ENCODE results near the gene RAB3IL1. TPM values are rescaled to one million over a fixed set of nuclear protein-coding genes. Genes with fewer than 3 reads are reported as not detected.

The RAB3IL1 gene
- total RNA-seq, 2 donors from 2014 or later, result 9.7 to 14.9 TPM

DNA sequence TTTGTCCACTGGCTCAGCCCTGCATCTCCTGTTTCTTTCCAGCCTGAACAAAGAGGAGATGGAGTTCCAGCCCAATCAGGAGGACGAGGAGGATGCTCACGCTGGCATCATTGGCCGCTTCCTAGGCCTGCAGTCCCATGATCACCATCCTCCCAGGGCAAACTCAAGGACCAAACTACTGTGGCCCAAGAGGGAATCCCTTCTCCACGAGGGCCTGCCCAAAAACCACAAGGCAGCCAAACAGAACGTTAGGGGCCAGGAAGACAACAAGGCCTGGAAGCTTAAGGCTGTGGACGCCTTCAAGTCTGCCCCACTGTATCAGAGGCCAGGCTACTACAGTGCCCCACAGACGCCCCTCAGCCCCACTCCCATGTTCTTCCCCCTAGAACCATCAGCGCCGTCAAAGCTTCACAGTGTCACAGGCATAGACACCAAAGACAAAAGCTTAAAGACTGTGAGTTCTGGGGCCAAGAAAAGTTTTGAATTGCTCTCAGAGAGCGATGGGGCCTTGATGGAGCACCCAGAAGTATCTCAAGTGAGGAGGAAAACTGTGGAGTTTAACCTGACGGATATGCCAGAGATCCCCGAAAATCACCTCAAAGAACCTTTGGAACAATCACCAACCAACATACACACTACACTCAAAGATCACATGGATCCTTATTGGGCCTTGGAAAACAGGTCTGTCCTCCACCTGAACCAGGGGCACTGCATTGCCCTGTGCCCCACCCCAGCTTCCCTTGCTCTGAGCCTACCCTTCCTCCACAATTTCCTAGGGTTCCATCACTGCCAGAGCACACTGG lies 45.0 kb upstream of the RAB3IL1 start:
- no peaks in the 10 kb centered on the region for H3K9me3 ChIP-seq (ENCODE audit: control insufficient read depth, low read length)
- no peak overlapping the region for H3K4me3 Mint-ChIP-seq
- TF ChIP-seq, protein P1, sequence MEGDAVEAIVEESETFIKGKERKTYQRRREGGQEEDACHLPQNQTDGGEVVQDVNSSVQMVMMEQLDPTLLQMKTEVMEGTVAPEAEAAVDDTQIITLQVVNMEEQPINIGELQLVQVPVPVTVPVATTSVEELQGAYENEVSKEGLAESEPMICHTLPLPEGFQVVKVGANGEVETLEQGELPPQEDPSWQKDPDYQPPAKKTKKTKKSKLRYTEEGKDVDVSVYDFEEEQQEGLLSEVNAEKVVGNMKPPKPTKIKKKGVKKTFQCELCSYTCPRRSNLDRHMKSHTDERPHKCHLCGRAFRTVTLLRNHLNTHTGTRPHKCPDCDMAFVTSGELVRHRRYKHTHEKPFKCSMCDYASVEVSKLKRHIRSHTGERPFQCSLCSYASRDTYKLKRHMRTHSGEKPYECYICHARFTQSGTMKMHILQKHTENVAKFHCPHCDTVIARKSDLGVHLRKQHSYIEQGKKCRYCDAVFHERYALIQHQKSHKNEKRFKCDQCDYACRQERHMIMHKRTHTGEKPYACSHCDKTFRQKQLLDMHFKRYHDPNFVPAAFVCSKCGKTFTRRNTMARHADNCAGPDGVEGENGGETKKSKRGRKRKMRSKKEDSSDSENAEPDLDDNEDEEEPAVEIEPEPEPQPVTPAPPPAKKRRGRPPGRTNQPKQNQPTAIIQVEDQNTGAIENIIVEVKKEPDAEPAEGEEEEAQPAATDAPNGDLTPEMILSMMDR (conservative IDR thresholded peaks at IDR 0.05), result no peak
- no peak overlapping the region for H3K4me3 ChIP-seq (ENCODE audit: low read length)
- H3K36me3 Mint-ChIP-seq (ENCODE audit: low read depth), result peaks cover 37% of the 10 kb centered on the region
- no peaks in the 10 kb centered on the region for H3K9me3 Mint-ChIP-seq
- H3K4me1 ChIP-seq (ENCODE audit: control insufficient read depth, insufficient read depth, low read length), result no peaks in the 10 kb centered on the region
- H3K27ac Mint-ChIP-seq, result peak overlapping the region; percentile 22
- H3K27me3 ChIP-seq (ENCODE audit: control insufficient read depth, insufficient read depth, low read length, poor library complexity, severe bottlenecking), result no peaks in the 10 kb centered on the region
- H3K9ac ChIP-seq (ENCODE audit: extremely low read depth, low read length, poor library complexity, severe bottlenecking), result no peak overlapping the region
- 91 to 96% methylated on average over 9 to 12 of the region's 12 CpGs for WGBS, 2 experiments (ENCODE audit: insufficient coverage in 1 of 2, insufficient read length in 1 of 2)
- H3K27ac ChIP-seq (ENCODE audit: low read depth, low read length), result no peak overlapping the region
- no peaks in the 10 kb centered on the region for H3K27me3 Mint-ChIP-seq (ENCODE audit: insufficient read depth)
- peaks cover 34% of the 10 kb centered on the region for H3K36me3 ChIP-seq (ENCODE audit: control insufficient read depth, insufficient read depth, low read length)
- H3K4me1 Mint-ChIP-seq, result peaks cover 8% of the 10 kb centered on the region
- DNase-seq, result peak; percentile 57

DNA sequence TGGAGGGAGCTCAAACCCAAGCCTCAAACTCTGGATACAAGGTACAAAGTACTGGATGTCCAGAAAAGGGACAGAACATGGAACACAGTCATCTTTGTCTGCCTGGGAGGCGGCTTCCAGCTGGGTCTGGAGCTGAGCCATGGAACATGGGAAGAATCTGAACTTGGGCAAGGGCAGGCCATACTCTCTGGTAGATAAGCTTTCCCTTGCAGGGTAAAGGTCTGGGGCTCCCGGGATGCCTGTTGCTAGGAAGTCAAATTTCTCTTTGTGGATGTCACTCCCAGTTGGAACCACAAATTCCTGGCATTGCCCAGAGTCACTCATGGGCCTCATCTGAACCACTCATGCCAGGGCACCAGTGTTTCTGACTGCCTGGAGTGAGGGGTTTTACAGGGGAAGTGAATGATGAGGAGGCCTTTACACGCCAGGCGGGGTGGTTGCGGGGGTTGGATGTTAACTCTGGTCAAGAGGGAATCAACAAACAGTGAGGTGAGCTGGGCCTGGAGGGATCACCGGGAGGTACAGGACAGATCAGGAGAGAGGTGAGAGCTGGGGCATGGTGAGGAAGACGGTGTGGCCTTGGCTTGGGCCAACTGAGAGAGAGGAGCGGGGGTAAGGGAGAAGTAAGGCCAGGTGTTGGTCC lies 44.3 kb upstream of the RAB3IL1 start:
- Histone ChIP-seq H3K36me3 (ENCODE audit: control insufficient read depth, insufficient read depth, low read length) (peaks cover 34% of the 10 kb centered on the region), H3K4me1 (ENCODE audit: control insufficient read depth, insufficient read depth, low read length) (no peaks in the 10 kb centered on the region), H3K4me3 (ENCODE audit: low read length) (no peak overlapping the region), H3K27me3 (ENCODE audit: control insufficient read depth, insufficient read depth, low read length, poor library complexity, severe bottlenecking) (peaks cover 7% of the 10 kb centered on the region), H3K27ac (ENCODE audit: low read depth, low read length) (no peak overlapping the region), H3K9ac (ENCODE audit: extremely low read depth, low read length, poor library complexity, severe bottlenecking) (no peak overlapping the region), H3K9me3 (ENCODE audit: control insufficient read depth, low read length) (no peaks in the 10 kb centered on the region)
- H3K4me1 Mint-ChIP-seq, result peaks cover 8% of the 10 kb centered on the region
- TF ChIP-seq, protein P1 (conservative IDR thresholded peaks at IDR 0.05), result no peak
- 95 to 100% methylated on average over 3 to 8 of the region's 8 CpGs for WGBS, 2 experiments (ENCODE audit: insufficient coverage in 1 of 2, insufficient read length in 1 of 2)
- no peaks in the 10 kb centered on the region for H3K9me3 Mint-ChIP-seq
- peak; percentile 54 for DNase-seq
- H3K36me3 Mint-ChIP-seq (ENCODE audit: low read depth), result peaks cover 36% of the 10 kb centered on the region
- H3K4me3 Mint-ChIP-seq, result no peak overlapping the region
- H3K27me3 Mint-ChIP-seq (ENCODE audit: insufficient read depth), result peaks cover 4% of the 10 kb centered on the region
- peak overlapping the region; percentile 1 for H3K27ac Mint-ChIP-seq

GRCh38 chr11:61960532-61960931 lies 43.2 kb upstream of the RAB3IL1 start:
- no peak overlapping the region for H3K9ac ChIP-seq (ENCODE audit: extremely low read depth, low read length, poor library complexity, severe bottlenecking)
- peaks cover 8% of the 10 kb centered on the region for H3K4me1 Mint-ChIP-seq
- peak; percentile 32 for DNase-seq
- H3K27me3 Mint-ChIP-seq (ENCODE audit: insufficient read depth), result peaks cover 15% of the 10 kb centered on the region
- no peaks in the 10 kb centered on the region for H3K4me1 ChIP-seq (ENCODE audit: control insufficient read depth, insufficient read depth, low read length)
- peaks cover 19% of the 10 kb centered on the region for H3K27me3 ChIP-seq (ENCODE audit: control insufficient read depth, insufficient read depth, low read length, poor library complexity, severe bottlenecking)
- H3K4me3 ChIP-seq (ENCODE audit: low read length), result no peak overlapping the region
- H3K27ac Mint-ChIP-seq, result no peak overlapping the region
- peaks cover 24% of the 10 kb centered on the region for H3K36me3 Mint-ChIP-seq (ENCODE audit: low read depth)
- no peak overlapping the region for H3K4me3 Mint-ChIP-seq
- no peaks in the 10 kb centered on the region for H3K9me3 ChIP-seq (ENCODE audit: control insufficient read depth, low read length)
- no peak overlapping the region for H3K27ac ChIP-seq (ENCODE audit: low read depth, low read length)
- 91 to 100% methylated on average over 2 to 3 of the region's 3 CpGs for WGBS, 2 experiments (ENCODE audit: insufficient coverage in 1 of 2, insufficient read length in 1 of 2)
- H3K9me3 Mint-ChIP-seq, result no peaks in the 10 kb centered on the region
- TF ChIP-seq, protein P1 (conservative IDR thresholded peaks at IDR 0.05), result no peak
- peaks cover 25% of the 10 kb centered on the region for H3K36me3 ChIP-seq (ENCODE audit: control insufficient read depth, insufficient read depth, low read length)

Data from endodermal cell (in vitro differentiated cells).